ENCODE measurements around the gene POLA1. TPM values are rescaled to one million over a fixed set of nuclear protein-coding genes. Genes with fewer than 3 reads are reported as not detected.

The POLA1 gene
- total and polyA plus RNA-seq, 2 of the 4 experiments (the other 2 are of a cell fraction): 4.0 to 15.1 TPM

DNA sequence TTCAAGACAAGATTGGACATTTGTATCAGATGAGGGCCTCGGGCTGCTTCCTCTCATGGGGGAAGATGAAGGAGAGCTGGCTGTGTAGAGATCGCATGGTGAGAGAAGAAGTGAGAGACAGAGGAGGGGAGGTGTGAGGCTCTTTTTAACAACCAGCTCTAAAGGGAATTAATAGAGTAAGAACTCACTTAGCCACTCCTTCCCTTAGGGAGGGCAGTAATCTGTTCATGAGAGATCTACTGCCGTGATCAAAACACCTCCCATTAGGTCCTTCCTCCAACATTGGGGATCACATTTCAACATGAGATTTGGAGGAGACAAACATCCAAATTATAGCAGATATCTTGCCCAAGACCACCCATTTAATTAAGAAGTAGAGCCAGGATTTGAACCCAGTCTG lies 225.0 kb downstream of the POLA1 start:
- H2BK120ac ChIP-seq (ENCODE audit: low read depth, low read length): no peak overlapping the region
- no peak overlapping the region for H3K27ac ChIP-seq (ENCODE audit: insufficient read depth, low read length)
- POLR2A ChIA-PET (ENCODE audit: unreplicated experiment): no interaction called here
- H3K4me1 ChIP-seq (ENCODE audit: control insufficient read depth, insufficient read depth, low read length): no peaks in the 10 kb centered on the region
- no CpG with 5 or more reads among the region's 3 CpGs for WGBS, 2 experiments (ENCODE audit: extremely low coverage in 2 of 2, insufficient read length in 1 of 2)
- H4K20me1 ChIP-seq (ENCODE audit: insufficient read depth, low read length): no peaks in the 10 kb centered on the region
- H2AK9ac ChIP-seq (replicated peaks; ENCODE audit: low read depth, low read length, poor library complexity): no peak overlapping the region
- H4K8ac ChIP-seq (ENCODE audit: low read depth in 2 of 2, low read length in 2 of 2): no peak overlapping the region
- H3K9me1 ChIP-seq (ENCODE audit: insufficient read depth, low read length): no peaks in the 10 kb centered on the region
- no peaks in the 10 kb centered on the region for H3K9me3 ChIP-seq (ENCODE audit: control insufficient read depth, insufficient read depth, low read length)
- H4K91ac ChIP-seq (ENCODE audit: insufficient read depth, low read depth, low read length): no peak overlapping the region
- no peak overlapping the region for H3K4me2 ChIP-seq (ENCODE audit: low read depth, low read length)
- no peak overlapping the region for H3K14ac ChIP-seq (replicated peaks; ENCODE audit: low read depth, low read length)
- no peak overlapping the region for H3K4ac ChIP-seq (ENCODE audit: low read depth, low read length)
- no peak overlapping the region for H3K56ac ChIP-seq (ENCODE audit: extremely low read depth, insufficient read depth, low read length)
- no peak overlapping the region for H4K5ac ChIP-seq (ENCODE audit: low read depth, low read length)
- H2BK20ac ChIP-seq (ENCODE audit: low read depth, low read length): no peak overlapping the region
- no peaks in the 10 kb centered on the region for H3K27me3 ChIP-seq (ENCODE audit: control insufficient read depth, insufficient read depth, low read length)
- no TSS peak for BruUV-seq (replicated peaks)
- intact Hi-C loops (cut with micrococcal nuclease): no loop called here
- no peak overlapping the region for H3K4me3 ChIP-seq (ENCODE audit: insufficient read depth, low read depth, low read length)
- TF ChIP-seq NFE2L2 (IDR thresholded peaks at IDR 0.05; ENCODE audit: low read depth, low read length) (no peak), ELK1 (IDR thresholded peaks at IDR 0.05; ENCODE audit: borderline replicate concordance, low read depth, low read length) (no peak), MXI1 (IDR thresholded peaks at IDR 0.05; ENCODE audit: borderline replicate concordance, low read depth, low read length) (no peak), CEBPB (IDR thresholded peaks at IDR 0.05; ENCODE audit: low read depth, low read length) (no peak), SMC3 (IDR thresholded peaks at IDR 0.05; ENCODE audit: low read depth, low read length) (no peak), RFX5 (IDR thresholded peaks at IDR 0.05; ENCODE audit: low read depth, low read length) (no peak), BHLHE40 (IDR thresholded peaks at IDR 0.05; ENCODE audit: low read depth, low read length) (no peak), USF2 (IDR thresholded peaks at IDR 0.05; ENCODE audit: low read depth, low read length) (no peak), RAD21 (IDR thresholded peaks at IDR 0.05; ENCODE audit: low read length) (no peak), FOS (IDR thresholded peaks at IDR 0.05; ENCODE audit: low read depth, low read length) (no peak)
- TF ChIP-seq, protein P1, sequence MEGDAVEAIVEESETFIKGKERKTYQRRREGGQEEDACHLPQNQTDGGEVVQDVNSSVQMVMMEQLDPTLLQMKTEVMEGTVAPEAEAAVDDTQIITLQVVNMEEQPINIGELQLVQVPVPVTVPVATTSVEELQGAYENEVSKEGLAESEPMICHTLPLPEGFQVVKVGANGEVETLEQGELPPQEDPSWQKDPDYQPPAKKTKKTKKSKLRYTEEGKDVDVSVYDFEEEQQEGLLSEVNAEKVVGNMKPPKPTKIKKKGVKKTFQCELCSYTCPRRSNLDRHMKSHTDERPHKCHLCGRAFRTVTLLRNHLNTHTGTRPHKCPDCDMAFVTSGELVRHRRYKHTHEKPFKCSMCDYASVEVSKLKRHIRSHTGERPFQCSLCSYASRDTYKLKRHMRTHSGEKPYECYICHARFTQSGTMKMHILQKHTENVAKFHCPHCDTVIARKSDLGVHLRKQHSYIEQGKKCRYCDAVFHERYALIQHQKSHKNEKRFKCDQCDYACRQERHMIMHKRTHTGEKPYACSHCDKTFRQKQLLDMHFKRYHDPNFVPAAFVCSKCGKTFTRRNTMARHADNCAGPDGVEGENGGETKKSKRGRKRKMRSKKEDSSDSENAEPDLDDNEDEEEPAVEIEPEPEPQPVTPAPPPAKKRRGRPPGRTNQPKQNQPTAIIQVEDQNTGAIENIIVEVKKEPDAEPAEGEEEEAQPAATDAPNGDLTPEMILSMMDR (conservative IDR thresholded peaks at IDR 0.05; ENCODE audit: low read depth, low read length): no peak
- H3K36me3 ChIP-seq (ENCODE audit: control insufficient read depth, insufficient read depth, low read length): no peaks in the 10 kb centered on the region
- ATAC-seq (ENCODE audit: low read depth) (no peak), DNase-seq (no peak)
- H3K79me1 ChIP-seq (ENCODE audit: low read depth in 1 of 2, low read length in 2 of 2): no peaks in the 10 kb centered on the region
- no peak overlapping the region for H3K9ac ChIP-seq (ENCODE audit: low read depth, low read length)
- CTCF ChIA-PET: interaction anchor here (0.6 to 0.7 kb wide), 2 partner anchors 115 to 136 kb away, joined by 6 to 7 read pairs; no protein-coding TSS in a partner anchor
- in situ Hi-C loops (cut with MboI; ENCODE audit: low sequenced_read_pairs): no loop called here
- no peak overlapping the region for H2AFZ ChIP-seq (replicated peaks; ENCODE audit: low read length, poor library complexity)
- no peak overlapping the region for H3K18ac ChIP-seq (ENCODE audit: low read depth, low read length)
- H2AK5ac ChIP-seq (ENCODE audit: low read depth, low read length): no peak overlapping the region
- dilution Hi-C loops (cut with HindIII; ENCODE audit: low sequenced_read_pairs, unreplicated experiment): no loop called here
- H2BK15ac ChIP-seq (ENCODE audit: low read depth, low read length): no peak overlapping the region
- H3K23ac ChIP-seq (ENCODE audit: low read depth, low read length): no peak overlapping the region
- H2BK5ac ChIP-seq (ENCODE audit: low read depth, low read length, poor library complexity, severe bottlenecking): no peak overlapping the region

Measured in IMR-90 (cell line).